Measurements from ENCODE around the gene VCP. TPM values are rescaled to one million over a fixed set of nuclear protein-coding genes. Genes with fewer than 3 reads are reported as not detected.

The VCP gene
- total and polyA plus RNA-seq, 9 of the 15 experiments (the other 6 are each of a cell fraction or from before 2014, with no cell fraction given): 7.1 to 257 (median 199) TPM

- no peak for TF ChIP-seq MLX (CRISPR knock-in tag; conservative IDR thresholded peaks at IDR 0.05)
- no peak for TF ChIP-seq XRCC4 (IDR thresholded peaks at IDR 0.05; ENCODE audit: extremely low read depth, insufficient read depth, insufficient read length)
- TF ChIP-seq ZNF384 (IDR thresholded peaks at IDR 0.05; ENCODE audit: low read depth, low read length): no peak
- TF ChIP-seq EP400 (IDR thresholded peaks at IDR 0.05): peak; percentile 72
- TF ChIP-seq CHD2 (IDR thresholded peaks at IDR 0.05; ENCODE audit: low read depth, low read length): peak; percentile 74
- TF ChIP-seq TBP (optimal IDR thresholded peaks at IDR 0.05; ENCODE audit: low read depth, low read length): peak; percentile 82
- 0 out of 4 replicates have a peak, but pooled peaks of 1 of the 2 experiments have one; percentile 25 for TF ChIP-seq FOXK2 (conservative IDR thresholded peaks at IDR 0.05 in 1 of 2, IDR thresholded peaks at IDR 0.05 in 1 of 2; ENCODE audit: low read depth in 2 of 2)
- no peak for TF ChIP-seq NFE2L1 (tag; IDR thresholded peaks at IDR 0.05; ENCODE audit: borderline replicate concordance, low read depth)
- TF ChIP-seq USF1 (CRISPR knock-in tag; IDR thresholded peaks at IDR 0.05): no peak
- TF ChIP-seq RAD21 (CRISPR knock-in tag; conservative IDR thresholded peaks at IDR 0.05 in 1 of 2, IDR thresholded peaks at IDR 0.05 in 1 of 2): no peak
- TF ChIP-seq CTBP1 (IDR thresholded peaks at IDR 0.05; ENCODE audit: borderline replicate concordance): peak; percentile 70; the same call in 1 of the 2 replicates
- peak; percentile 15; the same call in 1 of the 2 replicates for TF ChIP-seq ZNF263 (CRISPR knock-in tag; IDR thresholded peaks at IDR 0.05; ENCODE audit: borderline replicate concordance)
- no peak for TF ChIP-seq CHD1 (IDR thresholded peaks at IDR 0.05; ENCODE audit: low read length)
- no peak for TF ChIP-seq ZNF561 (CRISPR knock-in tag; conservative IDR thresholded peaks at IDR 0.05)
- TF ChIP-seq EZH2 (IDR thresholded peaks at IDR 0.05; ENCODE audit: borderline replicate concordance, low read depth, low read length): no peak
- TF ChIP-seq ARID2 (IDR thresholded peaks at IDR 0.05): no peak
- TF ChIP-seq PYGO2 (tag; IDR thresholded peaks at IDR 0.05): no peak
- peak; percentile 74; the same call in 1 of the 2 replicates for TF ChIP-seq PHF8 (IDR thresholded peaks at IDR 0.05; ENCODE audit: borderline replicate concordance, low read length)
- TF ChIP-seq NR3C1 (CRISPR knock-in tag; IDR thresholded peaks at IDR 0.05): no peak
- TF ChIP-seq TAF7 (tag; IDR thresholded peaks at IDR 0.05): peak; percentile 58; the same call in 1 of the 2 replicates
- TF ChIP-seq ZNF133 (CRISPR knock-in tag; IDR thresholded peaks at IDR 0.05): no peak
- peak; percentile 38 for TF ChIP-seq RBFOX2 (IDR thresholded peaks at IDR 0.05; ENCODE audit: low read depth, low read length)
- TF ChIP-seq IFI16 (CRISPR knock-in tag; IDR thresholded peaks at IDR 0.05): no peak
- TF ChIP-seq ESRRA (IDR thresholded peaks at IDR 0.05; ENCODE audit: borderline replicate concordance, low read depth): no peak
- no peak for TF ChIP-seq RNF2 (IDR thresholded peaks at IDR 0.05)
- peak; percentile 83 for TF ChIP-seq RBM25 (IDR thresholded peaks at IDR 0.05; ENCODE audit: low read depth, low read length, severe bottlenecking)
- TF ChIP-seq HDAC6 (IDR thresholded peaks at IDR 0.05; ENCODE audit: low read depth, low read length): no peak
- no peak for TF ChIP-seq ZNF253 (CRISPR knock-in tag; conservative IDR thresholded peaks at IDR 0.05)
- peak; percentile 83 for TF ChIP-seq KDM5B (IDR thresholded peaks at IDR 0.05; ENCODE audit: insufficient replicate concordance, low read depth, low read length)
Observed at GRCh38 chr9:35072461-35073278, at the start of gene VCP (continued).

Data from K562 (cell line).